Superior temporal gyrus (tissue), 1 donor: ENCODE data around the gene CALCOCO1.

ENCODE experiments used
- DNase-seq: peaks from one replicate; pipeline ENCODE4 v3.0.0-alpha.2; 2016; ENCODE audit errors: extremely low spot score

CALCOCO1 gene

DNA sequence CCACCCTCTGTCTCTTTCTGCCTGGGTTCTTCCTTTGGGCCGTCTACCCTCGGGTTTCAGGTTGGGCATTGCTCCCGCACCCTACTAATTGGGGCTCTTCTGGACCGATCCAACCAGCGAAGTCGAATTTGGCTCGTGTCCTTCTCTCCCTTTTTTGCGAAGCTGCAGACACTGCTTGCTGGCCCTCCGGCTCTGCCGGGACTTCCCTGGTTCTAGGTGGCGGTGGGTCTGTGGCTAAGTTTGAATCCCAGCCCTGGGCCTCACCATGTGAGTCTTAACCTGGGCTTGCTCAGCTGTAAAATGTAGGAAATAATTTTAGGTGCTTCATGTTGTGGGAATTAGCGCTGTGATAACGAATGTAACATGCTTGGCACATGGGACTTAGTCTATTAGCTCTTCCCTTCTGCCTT, 24.9 kb upstream of the CALCOCO1 start:
- no peak for DNase-seq

DNA sequence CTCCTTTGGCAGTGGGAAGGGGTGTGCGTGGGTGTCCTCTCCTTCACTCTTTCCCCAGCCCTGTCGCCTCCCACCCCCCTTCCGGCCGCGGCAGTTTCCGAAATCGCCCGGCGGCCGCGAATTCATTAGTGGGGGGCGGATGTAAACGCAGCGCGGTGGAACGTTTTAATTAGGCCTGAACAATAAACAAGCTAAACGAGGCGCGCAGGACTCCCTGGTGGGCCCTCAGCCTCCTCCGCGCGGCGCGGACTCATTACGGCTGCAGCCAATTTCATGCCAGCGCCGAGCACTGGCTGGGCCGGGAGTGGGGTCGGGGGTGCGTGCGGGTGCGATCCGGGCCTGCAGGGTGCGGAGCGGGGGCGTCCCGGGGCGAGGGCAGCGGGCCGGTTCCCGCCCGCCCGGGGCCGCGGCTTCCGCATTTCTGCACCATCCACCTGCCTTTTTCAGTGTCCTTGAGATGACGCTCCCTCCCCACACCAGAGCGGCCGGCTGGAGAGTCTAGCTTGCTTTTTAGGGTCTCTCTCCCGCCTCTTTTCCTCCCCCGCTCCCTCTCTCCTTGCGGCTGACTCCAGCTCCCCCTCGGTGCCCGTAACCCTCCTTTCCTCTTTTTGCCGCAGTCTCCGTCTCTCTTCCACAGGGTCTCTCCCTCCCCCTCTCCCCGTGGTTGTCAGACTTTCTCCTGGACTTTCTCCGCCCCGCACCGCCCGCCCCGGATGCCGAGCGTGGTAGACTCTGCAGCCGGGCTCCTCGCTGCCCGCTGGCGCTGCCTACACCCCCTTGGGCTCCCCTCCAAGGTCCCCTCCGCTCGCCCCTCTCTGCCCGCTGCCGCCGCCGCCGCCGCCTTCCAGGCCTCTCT, 24.3 kb upstream of the CALCOCO1 start, which contains the start of gene CISTR:
TSS of gene CISTR (minus strand) at position 644 of the 856 bp plus-strand sequence.
- DNase-seq = no peak

DNA sequence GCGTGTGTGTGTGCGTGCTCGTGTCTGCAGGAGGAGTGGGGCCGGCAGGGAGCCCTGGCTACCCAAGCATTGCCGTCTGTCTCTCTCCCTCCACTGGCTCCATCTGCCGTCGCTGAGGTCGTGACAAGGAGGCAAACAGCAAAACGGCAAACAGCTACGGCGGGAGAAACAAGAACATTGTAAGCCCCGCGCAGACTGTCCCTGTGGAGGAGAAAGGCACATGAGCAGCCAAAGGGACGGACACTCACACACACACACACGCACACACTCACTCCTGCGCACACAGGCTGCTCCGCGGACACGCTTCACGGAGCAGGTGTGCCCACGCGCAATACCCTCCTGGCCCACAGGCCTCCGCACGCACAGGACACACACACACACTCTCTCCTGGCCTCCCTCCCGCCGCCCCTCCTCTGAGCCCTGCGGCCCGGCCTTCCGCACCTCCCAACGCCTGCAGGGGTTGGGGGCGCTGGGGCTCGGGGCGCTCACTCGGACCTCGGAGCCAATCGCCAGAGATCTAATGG, 23.6 kb upstream of the CALCOCO1 start:
- DNase-seq = no peak

DNA sequence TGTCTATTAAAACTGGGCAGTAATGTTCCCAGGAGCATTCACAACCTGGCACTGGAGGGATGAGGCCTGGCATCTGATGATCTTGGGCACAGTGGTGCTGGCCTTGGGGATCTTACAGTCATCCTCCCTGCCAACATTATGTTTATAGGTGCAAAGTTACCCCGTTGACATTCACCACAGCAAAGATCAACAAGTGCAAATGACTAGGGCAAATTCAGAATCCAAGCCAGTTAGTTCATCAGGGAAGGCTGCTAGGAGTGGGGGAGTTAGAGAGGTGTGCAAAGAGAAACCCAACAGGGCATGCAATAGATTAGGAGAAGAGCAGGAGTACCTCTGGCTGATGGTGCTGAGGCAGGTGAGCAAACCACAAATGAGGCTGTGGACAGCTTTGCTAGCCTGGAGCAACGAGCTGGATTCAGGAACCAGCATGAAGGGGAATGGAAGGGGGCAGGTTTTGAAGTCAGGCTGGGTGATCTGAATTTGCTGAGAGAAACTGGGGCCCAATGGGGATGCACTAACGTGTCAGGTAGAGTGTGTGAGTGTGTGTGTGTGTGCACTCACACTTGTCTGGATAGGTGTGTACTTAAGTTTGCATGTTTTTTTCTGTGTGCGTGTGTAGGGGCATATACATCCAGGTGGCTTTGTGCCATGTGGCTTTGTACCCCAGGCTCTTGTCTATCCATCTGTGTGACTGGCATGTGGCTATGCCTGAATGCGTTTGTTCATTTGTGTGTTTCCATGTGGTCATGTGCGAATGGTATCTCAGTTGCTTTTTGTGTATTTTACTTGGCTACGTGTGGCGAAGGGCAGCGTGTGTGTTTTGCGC, 22.9 kb upstream of the CALCOCO1 start:
- DNase-seq = no peak

DNA sequence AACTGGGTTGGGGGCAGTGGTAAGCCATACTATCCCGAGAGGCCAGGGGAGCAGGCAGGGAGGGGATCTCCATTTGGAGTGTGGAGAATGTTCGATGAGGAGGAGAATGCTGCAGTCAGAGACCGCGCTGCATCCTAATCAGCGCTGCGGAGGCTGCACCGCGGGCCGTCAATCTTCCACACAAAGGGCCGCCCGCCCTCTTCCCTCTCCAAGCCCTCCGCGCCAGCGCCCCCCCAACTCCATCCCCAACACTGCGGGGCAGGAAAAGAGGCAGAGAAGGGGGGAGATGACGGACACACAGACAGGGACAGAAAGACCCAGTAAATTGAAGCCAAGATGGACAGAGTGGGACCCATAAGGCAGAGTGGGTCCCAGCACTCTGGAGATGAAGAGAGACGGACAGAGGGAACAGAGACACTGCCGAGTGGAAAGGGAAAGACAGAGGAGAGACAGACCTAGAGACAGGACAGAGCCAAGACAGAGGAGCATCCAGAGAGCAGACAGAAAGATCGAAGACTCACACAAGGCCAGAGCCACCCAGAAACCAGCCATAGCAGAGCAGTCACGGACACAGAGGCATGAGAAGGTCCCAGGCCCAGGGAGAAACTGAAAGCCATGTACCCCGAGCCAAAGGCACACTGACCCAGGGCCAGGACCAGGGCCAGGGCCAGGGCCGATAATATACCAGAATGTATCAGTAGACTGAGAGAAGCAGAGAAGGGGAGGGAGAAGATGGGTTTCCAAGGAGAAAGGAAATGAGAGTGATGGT, 21.0 kb upstream of the CALCOCO1 start:
- no peak for DNase-seq

DNA sequence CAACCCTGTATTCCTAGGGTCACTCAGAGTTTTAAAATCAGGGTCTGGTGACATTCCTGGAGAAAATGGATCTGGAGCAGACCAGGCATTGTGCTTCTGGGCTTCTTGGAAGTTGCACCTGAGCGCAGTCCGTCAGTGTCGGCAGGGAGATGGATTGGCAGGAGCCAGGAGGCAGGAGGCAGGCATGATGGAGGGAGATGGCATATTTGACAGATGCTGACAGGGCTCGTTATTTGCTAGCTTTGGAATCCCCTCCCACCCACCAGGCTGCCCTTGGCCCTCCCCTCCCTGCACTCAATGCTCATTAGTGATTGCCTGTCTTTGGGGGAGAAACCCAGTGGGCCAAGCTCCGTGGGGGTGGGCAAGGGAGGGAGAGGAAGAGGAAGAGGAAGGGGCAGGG, 19.8 kb upstream of the CALCOCO1 start:
- DNase-seq = no peak

DNA sequence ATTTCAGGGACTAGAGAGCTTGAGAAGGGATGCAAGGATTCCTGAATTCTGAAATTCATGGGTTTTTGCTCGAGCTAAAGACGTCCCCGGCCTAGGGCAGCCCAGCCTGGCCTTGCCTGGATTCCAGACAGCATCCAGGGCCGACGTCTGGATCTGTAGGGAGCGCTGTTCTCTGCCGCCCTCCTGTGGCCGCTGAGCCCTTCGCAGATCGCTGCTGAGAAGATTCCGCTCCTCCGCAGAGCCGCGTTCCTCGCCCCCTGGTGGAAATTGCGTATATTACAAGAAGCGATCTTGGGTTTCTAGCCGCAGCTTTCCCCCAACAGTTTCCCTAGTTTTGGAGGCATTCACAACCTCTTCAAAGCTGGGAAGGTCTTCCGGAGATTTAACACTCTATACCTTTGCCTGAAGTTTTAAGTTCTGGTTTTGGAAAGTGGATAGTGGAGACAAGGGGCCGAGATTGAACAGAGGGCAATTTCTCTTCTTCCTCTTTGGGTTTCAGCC, 19.4 kb upstream of the CALCOCO1 start:
- peak; percentile 98 for DNase-seq

DNA sequence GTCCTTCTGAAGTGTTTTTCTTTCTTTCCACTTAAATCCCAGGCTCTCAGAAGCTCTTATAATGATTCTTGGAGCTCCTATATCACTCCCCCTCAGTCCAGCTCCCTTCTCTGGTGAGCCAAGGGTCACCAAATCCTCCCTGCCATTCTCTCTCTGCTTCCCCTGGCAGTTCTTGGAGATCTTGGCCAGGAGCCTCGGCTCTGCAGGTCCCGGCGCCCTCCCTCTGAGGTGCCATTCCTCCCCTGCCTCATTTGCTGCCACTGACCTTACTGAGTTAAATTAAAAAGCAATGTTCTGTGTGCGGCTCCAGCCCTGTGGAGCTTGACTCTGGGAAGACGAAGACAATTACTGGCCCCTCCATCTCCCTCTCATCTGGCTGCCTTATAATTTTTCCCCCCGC, 17.5 kb upstream of the CALCOCO1 start:
- no peak for DNase-seq

DNA sequence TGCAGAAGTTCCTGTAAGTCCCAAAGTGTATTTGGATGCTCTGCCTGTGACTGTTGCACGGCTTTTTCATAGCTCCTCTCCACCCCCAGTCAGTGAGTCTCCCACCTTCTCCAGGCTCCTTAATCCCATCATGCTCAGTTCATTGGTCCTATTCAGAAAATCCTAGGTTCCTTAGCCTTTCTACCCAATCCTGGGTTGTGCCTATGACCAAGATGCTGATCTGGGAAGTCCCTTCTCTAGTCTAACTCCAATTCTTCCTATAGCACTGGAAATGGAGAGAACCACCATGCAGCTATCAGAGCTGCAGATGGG, 16.8 kb upstream of the CALCOCO1 start:
- no peak for DNase-seq

DNA sequence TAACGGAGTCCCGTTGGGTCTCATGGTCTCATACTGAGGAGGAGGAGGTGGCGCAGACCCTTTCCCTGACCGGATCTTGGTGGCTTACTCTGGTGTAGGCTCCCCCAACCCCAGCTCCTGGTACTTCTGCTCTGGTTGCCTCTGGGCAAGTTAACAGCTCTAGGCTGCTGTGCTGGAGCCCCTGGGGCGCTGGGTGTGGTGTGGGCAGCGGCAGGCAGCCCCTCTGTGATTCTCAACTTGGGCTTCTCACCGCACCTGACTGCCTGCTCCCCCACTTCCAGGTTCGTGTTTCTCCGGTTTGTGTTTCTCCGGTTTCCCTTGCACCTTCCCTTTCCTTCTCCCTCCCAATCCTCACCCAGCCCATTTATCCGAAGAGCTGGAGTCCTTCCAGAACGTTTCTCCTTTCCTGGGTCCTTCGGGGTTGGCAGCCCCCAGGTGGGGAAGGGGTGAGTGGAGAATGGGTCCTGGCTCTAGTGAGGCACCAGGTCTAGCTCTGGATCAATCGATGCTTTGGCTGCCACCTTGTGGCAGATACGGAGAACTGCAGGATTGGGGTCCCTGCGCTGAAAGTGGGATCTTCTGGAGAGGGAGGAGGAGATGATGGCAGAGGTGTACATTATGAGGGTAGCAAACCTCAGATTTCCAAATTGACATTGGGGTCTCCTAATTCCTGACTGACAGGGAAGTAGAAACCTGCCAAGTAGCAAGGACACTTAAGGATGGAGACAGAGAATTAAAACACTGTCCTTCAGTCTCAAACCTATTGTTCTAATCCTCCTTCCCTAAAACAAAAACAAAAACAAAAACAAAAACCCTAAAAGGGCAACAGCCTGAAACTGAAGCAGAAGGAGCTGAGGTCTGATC, 16.2 kb upstream of the CALCOCO1 start:
- DNase-seq = peak; percentile 90

DNA sequence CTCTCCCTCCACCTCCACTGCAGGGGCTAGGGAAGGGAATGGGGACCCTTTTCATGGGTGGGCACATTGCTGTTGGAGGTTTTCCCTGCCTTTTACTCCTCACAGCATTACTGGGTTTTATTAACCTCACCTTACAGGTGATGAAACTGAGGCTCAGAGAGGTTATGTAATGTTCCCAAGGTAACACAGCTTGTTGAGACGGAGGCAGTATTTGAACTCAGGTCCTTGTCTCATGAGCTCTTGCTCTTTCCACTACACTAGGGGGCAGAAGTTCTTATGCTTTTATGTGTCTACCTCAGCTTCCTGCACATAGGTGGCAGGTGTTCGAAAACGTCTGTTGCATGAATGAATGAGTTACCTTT, 12.9 kb upstream of the CALCOCO1 start:
- DNase-seq = no peak

DNA sequence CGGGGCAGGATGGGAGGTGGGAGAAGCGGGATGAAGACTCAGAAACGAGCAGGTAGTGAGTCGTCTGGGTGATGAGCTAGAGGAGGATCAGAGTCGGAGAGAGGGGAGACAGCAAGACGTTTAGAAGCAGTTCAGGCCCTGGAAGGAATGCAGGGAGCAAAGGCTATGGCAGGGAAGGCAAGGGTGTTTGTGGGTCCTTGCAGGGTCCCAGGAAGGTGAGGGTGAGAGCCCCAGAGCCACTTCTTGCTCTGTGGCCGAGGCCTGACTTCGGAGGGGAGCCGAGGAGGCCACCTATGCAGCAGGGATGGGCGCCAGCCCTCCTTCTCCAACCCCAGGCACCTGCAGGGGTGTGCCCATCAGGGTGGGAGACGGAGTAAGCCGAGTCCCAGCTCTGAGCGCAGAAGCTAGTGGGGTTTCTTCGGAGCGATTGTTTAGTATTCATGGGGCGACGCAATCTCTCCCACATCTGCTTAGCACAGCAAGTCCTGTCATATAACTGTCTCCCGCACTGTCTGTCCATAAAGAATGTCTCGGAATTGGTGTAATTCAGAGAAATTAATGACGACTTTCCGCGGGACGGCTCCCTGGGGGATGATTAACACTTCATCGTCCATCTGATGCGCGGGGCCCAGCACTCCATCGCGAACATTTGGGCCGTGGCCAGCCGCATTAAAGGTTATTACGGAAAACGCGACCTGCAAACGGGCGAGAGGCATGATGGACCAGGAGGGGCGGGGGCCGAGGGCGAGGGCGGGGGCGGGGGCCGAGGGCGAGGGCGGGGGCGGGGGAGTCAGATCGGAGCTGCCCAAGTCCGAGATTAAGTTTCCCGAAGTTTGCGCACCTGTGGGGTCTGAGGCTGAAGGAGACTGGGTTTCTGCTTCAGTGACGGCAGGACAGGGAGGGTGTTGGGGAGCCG, 12.2 kb upstream of the CALCOCO1 start:
- no peak for DNase-seq

DNA sequence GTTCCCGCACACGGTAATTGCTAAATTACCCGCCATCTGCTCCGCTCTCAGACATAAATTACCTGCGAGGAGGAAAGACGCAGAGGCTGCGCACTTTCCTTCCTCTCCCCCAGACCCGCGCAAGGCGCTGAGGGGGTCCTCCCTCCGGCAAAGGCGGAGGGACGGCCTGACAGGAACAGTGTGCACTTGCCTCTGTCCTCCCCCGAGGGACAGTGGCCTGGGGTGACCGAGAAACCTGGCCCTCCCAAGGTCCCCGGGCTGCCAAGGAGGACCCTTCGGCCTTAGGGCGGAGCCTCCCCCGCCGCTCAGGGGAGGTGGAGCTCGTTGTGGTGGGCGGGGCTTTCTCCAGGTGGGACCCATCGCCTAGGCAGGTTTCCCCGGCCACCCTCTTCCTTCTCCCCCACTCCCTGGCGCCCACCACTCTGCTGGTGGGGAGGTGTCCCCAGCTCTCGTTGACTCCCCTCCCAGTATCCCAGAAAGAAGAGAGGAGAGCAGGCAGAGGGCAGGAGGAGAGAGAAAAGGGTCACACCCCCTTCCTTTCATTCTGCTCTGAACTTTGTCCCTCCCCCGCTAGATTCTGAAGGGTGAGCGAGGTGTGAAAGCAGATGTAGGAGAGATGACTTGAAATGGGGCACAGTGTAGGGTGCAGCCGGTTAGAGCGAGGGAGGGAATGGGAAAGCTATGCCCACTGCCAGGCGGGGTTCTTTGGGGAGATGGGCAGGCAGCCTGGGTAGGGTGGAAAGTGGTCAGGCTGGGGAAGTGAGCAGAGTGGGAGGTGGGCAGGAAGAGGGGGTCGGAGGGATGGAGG, 11.4 kb upstream of the CALCOCO1 start:
- no peak for DNase-seq

DNA sequence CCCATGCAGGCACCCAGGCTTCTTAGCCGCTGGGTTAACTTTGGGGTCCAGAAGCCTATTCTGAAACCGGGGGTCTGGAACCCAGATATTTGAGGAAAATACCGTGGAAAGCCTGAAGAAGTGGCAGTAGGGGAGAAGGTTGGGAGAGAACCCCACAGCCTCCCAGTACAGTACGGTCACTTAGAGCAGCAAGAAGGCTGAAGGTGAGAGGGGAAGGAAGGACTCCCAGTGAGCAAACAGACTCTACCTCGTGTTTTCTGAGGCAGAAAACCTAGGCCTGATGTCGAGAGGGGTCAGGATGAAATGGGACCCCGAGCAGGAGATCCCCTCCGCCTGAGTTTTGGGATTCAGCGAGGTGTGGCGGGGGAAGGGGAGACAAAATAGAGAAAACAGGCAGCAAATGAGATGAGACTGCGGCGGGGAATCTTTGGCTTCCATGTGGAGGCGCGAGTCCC, 10.7 kb upstream of the CALCOCO1 start:
- no peak for DNase-seq

DNA sequence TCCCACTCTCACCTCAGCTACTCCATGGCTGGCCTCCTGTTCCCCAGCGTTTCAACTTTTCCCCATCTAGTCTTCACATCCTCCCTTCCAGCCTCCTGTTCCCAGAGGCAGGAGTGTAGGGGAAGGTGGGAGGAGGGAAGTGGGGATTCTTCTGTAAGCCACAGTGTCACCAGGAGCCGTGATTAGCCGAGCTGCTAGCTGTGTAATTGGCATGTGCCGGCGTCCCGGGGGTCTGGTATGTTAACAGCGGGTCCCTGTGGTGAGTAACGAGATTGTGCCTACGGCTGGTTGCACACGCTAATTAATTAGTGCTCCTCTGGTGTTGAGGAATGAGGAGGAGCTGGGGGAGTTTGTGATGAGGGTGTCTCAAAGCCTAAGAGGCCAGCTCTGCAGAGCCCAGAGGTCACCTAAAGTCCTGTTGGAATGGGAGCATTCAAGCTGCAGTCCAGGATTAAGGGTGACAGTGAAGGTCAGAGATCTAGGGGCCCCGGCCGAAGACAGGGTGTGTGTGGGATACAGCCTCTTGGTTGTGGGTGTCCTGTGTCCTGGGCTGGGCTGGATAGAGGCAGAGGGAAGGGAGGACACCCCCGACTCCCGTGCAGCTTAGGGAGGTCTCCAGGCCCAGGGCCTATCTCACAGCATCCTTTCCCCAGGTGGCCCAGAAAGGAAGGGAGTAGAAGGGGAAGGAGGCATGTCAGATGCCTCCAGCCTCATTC, 10.0 kb upstream of the CALCOCO1 start:
- no peak for DNase-seq

DNA sequence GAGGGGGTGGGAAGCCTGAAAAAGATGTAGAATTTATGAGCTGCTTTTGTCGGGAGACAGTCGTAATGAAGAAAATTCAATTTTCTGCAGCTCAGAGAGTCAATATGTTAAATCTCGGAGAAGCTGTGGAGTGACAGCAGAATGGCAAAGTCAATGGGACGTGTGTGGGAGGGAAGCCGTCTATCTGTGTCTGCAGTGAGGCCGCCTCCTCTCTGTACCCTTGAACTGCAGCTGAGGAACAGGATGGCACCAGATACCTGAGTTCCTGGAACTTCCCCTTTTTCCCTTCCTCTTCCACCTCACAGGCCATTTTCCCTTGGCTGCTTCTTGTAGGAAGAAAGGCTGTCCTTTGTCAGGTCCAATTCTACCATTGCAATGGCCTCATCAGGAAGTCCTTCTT, 9.3 kb upstream of the CALCOCO1 start:
- DNase-seq = no peak

DNA sequence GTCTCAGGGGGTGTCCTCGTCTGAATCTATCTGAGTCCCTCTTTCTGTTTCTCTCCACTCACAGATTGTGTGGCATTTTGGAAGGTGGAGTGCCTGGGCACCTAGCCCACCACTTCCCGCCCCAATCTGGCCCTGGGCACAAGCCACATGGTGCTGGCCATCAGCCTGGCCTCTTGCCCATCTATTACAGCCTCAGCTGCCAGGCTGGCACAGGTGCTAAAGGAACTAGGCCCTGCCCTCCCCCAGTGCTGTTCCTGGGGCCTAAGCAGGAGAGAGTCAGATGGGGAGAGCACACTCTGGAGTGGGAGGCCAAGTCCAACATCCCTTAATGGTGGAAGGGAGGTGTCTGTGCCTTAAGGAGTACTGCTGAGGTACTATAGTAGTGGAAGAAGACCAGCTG, 8.3 kb upstream of the CALCOCO1 start:
- no peak for DNase-seq

DNA sequence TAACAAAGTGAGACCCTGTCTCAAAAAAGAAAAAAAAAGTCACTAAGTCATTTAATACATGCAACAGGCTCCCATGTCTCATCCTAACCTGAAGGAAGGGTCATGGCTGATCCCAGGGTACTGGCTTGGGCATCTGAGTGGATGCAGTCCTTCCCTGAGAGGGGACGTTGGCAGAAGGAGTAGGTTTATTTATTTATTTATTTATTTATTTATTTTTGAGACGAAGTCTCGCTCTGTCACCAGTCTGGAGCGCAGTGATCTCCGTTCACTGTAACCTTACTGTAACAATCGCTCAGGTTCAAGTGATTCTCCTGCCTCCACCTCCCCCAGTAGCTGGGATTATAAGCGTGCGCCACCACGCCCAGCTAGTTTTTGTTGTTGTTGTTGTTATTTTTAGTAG, 7.2 kb upstream of the CALCOCO1 start:
- DNase-seq = no peak
